Astrocyte (in vitro differentiated cells and primary cell): ENCODE data around the gene SLC6A4. TPM values are rescaled to one million over a fixed set of nuclear protein-coding genes. Genes with fewer than 3 reads are reported as not detected.
"Not testable (repeated sequence)": the region's sequence is repeated elsewhere in the genome, so short reads cannot be mapped to it uniquely, and the experiment has no call there.

Experiments used
- DNase-seq: peaks from one replicate; pipeline ENCODE4 v3.0.0-alpha.2; 2010; ENCODE audit warnings: low read depth
- FAIRE-seq: peaks from 2 replicates; lab custom pipeline; 2011; peaks lifted over from hg19 to GRCh38; lab: Jason Lieb, UNC
- H2AFZ ChIP-seq: 2 replicates; pipeline ENCODE4 v1.6.0; 2012; ENCODE audit warnings: low read depth, low read length, inconsistent platforms
- H3K27ac ChIP-seq: 2 replicates; pipeline ENCODE4 v1.5.1; 2011; ENCODE audit warnings: low read depth, low read length, inconsistent platforms
- H3K27me3 ChIP-seq: 2 replicates; pipeline ENCODE4 v1.6.0; 2011; ENCODE audit warnings: low read length, inconsistent platforms; ENCODE audit not compliant: insufficient read depth
- H3K36me3 ChIP-seq: 2 replicates; pipeline ENCODE4 v1.5.1; 2011; ENCODE audit warnings: low read length, inconsistent platforms; ENCODE audit not compliant: insufficient read depth
- H3K4me1 ChIP-seq: 2 replicates; pipeline ENCODE4 v1.5.1; 2011; ENCODE audit warnings: low read length, inconsistent platforms; ENCODE audit not compliant: insufficient read depth
- H3K4me2 ChIP-seq: 2 replicates; pipeline ENCODE4 v1.6.0; 2012; ENCODE audit warnings: low read length, inconsistent platforms
- H3K4me3 ChIP-seq: 2 replicates; pipeline ENCODE4 v1.5.1; 2011; ENCODE audit warnings: low read depth, mild to moderate bottlenecking, low read length, inconsistent platforms; ENCODE audit not compliant: insufficient read depth
- H3K79me2 ChIP-seq: 2 replicates; pipeline ENCODE4 v1.6.0; 2012; ENCODE audit warnings: mild to moderate bottlenecking, low read length, inconsistent platforms; ENCODE audit not compliant: insufficient read depth
- H3K9ac ChIP-seq: 2 replicates; pipeline ENCODE4 v1.6.0; 2012; ENCODE audit warnings: mild to moderate bottlenecking, low read length, inconsistent platforms
- H3K9me3 ChIP-seq: 2 replicates; pipeline ENCODE4 v1.5.1; 2012; ENCODE audit warnings: low read depth, mild to moderate bottlenecking, low read length, inconsistent platforms; ENCODE audit not compliant: insufficient read depth
- H4K20me1 ChIP-seq: 2 replicates; pipeline ENCODE4 v1.6.0; 2012; ENCODE audit warnings: low read length, inconsistent platforms; ENCODE audit not compliant: insufficient read depth
- H3K27ac Mint-ChIP-seq: one replicate; pipeline ENCODE4 v1.8.0; 2021; ENCODE audit warnings: mild to moderate bottlenecking, mixed read lengths; ENCODE audit not compliant: unreplicated experiment
- H3K27me3 Mint-ChIP-seq: one replicate; pipeline ENCODE4 v1.8.0; 2021; ENCODE audit warnings: low read depth, mixed read lengths; ENCODE audit not compliant: unreplicated experiment
- H3K36me3 Mint-ChIP-seq: one replicate; pipeline ENCODE4 v1.8.0; 2021; ENCODE audit warnings: low read depth, mixed read lengths; ENCODE audit not compliant: unreplicated experiment
- H3K4me1 Mint-ChIP-seq: one replicate; pipeline ENCODE4 v1.8.0; 2021; ENCODE audit warnings: low read depth, mixed read lengths; ENCODE audit not compliant: unreplicated experiment
- H3K4me3 Mint-ChIP-seq: one replicate; pipeline ENCODE4 v1.8.0; 2021; ENCODE audit warnings: mild to moderate bottlenecking, moderate library complexity, mixed read lengths; ENCODE audit not compliant: unreplicated experiment
- H3K9me3 Mint-ChIP-seq: one replicate; pipeline ENCODE4 v1.8.0; 2021; ENCODE audit warnings: mild to moderate bottlenecking, mixed read lengths; ENCODE audit not compliant: unreplicated experiment
- EZH2 ChIP-seq: IDR thresholded peaks from 2 replicates; pipeline ENCODE4 v1.6.1; 2012; ENCODE audit warnings: mild to moderate bottlenecking, low read length, inconsistent platforms; ENCODE audit not compliant: insufficient read depth
- total RNA-seq: library from RNA; stranded (reverse); gene quantifications from 2 replicates; pipeline ENCODE4 v1.2.1, GENCODE V29; 2021
- TF ChIP-seq, protein P1 (sequence below): IDR thresholded peaks from 2 replicates; pipeline ENCODE4 v1.5.1; 2011; ENCODE audit warnings: low read depth, mild to moderate bottlenecking, inconsistent platforms, low read length, moderate library complexity; ENCODE audit not compliant: insufficient read depth

Gene SLC6A4
- total RNA-seq, 1 donor from 2014 or later, result not detected

DNA sequence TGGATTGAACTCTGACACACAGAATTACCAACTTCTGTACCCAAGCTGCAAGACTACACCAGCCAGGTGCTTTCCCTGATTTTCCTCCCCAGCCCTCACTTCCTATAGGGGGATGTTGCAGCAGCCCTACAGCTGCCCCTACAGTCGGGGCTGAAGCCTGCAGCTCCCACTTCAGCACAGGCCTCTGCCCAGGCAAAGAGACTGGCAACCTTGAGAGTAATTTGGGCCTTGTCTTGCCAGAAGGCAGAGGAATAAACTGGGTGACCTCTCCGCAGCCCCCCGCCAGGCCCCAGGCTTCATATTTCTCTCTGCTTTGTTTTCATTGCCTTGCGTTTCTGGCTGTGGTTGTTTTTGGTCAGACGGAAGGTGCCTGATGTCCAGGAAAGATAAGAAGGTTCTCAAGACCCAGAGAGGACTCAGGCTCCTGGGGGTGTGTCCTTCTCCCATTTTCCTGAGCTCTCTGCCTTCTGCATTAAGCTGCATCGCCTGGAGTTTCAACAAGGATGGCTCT lies 32.0 kb downstream of the SLC6A4 start:
- peaks cover 14% of the 10 kb centered on the region for H3K27me3 Mint-ChIP-seq
- Histone ChIP-seq H4K20me1 (no peaks in the 10 kb centered on the region), H3K4me2 (no peak overlapping the region), H3K9ac (no peak overlapping the region), H2AFZ (no peak overlapping the region), H3K27me3 (peaks cover 2% of the 10 kb centered on the region), H3K36me3 (no peaks in the 10 kb centered on the region), H3K4me3 (no peak overlapping the region), H3K9me3 (no peaks in the 10 kb centered on the region), H3K79me2 (no peaks in the 10 kb centered on the region), H3K27ac (no peak overlapping the region), H3K4me1 (no peaks in the 10 kb centered on the region)
- no peak for DNase-seq
- no peaks in the 10 kb centered on the region for H3K9me3 Mint-ChIP-seq
- no peak overlapping the region for H3K4me3 Mint-ChIP-seq
- FAIRE-seq, result no peak
- no peak overlapping the region for H3K27ac Mint-ChIP-seq
- no peaks in the 10 kb centered on the region for H3K4me1 Mint-ChIP-seq
- no peaks in the 10 kb centered on the region for H3K36me3 Mint-ChIP-seq
- TF ChIP-seq, protein P1, sequence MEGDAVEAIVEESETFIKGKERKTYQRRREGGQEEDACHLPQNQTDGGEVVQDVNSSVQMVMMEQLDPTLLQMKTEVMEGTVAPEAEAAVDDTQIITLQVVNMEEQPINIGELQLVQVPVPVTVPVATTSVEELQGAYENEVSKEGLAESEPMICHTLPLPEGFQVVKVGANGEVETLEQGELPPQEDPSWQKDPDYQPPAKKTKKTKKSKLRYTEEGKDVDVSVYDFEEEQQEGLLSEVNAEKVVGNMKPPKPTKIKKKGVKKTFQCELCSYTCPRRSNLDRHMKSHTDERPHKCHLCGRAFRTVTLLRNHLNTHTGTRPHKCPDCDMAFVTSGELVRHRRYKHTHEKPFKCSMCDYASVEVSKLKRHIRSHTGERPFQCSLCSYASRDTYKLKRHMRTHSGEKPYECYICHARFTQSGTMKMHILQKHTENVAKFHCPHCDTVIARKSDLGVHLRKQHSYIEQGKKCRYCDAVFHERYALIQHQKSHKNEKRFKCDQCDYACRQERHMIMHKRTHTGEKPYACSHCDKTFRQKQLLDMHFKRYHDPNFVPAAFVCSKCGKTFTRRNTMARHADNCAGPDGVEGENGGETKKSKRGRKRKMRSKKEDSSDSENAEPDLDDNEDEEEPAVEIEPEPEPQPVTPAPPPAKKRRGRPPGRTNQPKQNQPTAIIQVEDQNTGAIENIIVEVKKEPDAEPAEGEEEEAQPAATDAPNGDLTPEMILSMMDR, result no peak
- no peak for TF ChIP-seq EZH2

DNA sequence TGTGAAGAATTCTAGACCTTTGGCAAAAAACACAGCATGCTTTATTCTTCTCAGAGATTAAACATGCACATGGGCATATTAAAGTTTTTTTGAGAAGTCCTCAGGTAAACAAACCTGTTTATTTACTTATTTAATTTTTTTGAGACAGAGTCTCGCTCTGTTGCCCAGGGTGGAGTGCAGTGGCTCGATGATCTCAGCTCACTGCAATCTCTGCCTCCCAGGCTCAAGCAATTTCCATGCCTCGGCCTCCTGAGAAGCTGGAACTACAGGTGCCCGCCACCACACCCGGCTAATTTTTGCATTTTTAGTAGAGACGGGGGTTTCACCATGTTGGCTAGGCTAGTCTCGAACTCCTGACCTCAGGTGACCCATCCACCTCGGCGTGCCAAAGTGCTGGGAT lies 34.8 kb downstream of the SLC6A4 start:
- H3K9me3 ChIP-seq, H3K36me3 Mint-ChIP-seq: not testable (repeated sequence)

DNA sequence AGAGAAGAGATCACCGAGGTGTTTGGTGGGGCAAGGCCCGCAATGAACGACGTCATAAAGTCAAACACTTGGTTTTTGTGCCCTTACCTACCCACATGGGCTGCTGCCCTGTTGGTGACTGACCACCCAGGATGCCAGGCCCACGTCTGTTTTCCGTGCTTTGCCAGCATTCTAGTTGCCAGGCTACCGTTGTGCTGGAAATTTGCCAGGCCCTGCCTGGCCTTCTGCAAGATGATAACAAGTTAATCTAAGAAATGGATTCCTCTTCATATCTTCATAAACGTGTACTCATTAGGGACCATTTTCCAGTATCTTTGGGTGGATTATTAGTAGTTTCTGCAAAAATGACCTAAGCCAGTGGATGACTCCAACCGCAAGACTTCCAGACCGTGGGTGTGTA lies 35.4 kb downstream of the SLC6A4 start:
- no peak overlapping the region for H2AFZ ChIP-seq
- no peaks in the 10 kb centered on the region for H3K36me3 Mint-ChIP-seq
- no peaks in the 10 kb centered on the region for H3K9me3 ChIP-seq
- H3K27me3 Mint-ChIP-seq, result peaks cover 4% of the 10 kb centered on the region
- H3K4me1 Mint-ChIP-seq, result peaks cover 5% of the 10 kb centered on the region
- FAIRE-seq (no peak), DNase-seq (no peak)
- H3K4me3 Mint-ChIP-seq, result no peak overlapping the region
- H3K4me2 ChIP-seq, result no peak overlapping the region
- peak overlapping the region; percentile 41 for H3K27ac Mint-ChIP-seq
- no peak for TF ChIP-seq EZH2
- TF ChIP-seq, protein P1, result no peak
- H3K4me3 ChIP-seq, result no peak overlapping the region
- H3K36me3 ChIP-seq, result no peaks in the 10 kb centered on the region
- H3K79me2 ChIP-seq, result no peaks in the 10 kb centered on the region
- no peaks in the 10 kb centered on the region for H4K20me1 ChIP-seq
- peaks cover 2% of the 10 kb centered on the region for H3K27me3 ChIP-seq
- no peak overlapping the region for H3K9ac ChIP-seq
- H3K4me1 ChIP-seq, result no peaks in the 10 kb centered on the region
- H3K9me3 Mint-ChIP-seq, result no peaks in the 10 kb centered on the region
- no peak overlapping the region for H3K27ac ChIP-seq

More for the DNA sequence above, 34.8 kb downstream of the SLC6A4 start:
- H3K4me2 ChIP-seq, H3K27me3 ChIP-seq, H3K36me3 ChIP-seq, H3K79me2 ChIP-seq, H3K9ac ChIP-seq, H3K27ac ChIP-seq, FAIRE-seq, H3K4me1 ChIP-seq, H4K20me1 ChIP-seq, H3K4me1 Mint-ChIP-seq, H3K4me3 Mint-ChIP-seq, H2AFZ ChIP-seq, H3K9me3 Mint-ChIP-seq, DNase-seq, H3K4me3 ChIP-seq, H3K27me3 Mint-ChIP-seq: not testable (repeated sequence)
- H3K27ac Mint-ChIP-seq, result peak overlapping the region; percentile 41
